Measurements from ENCODE around the gene FUT6.

DNA sequence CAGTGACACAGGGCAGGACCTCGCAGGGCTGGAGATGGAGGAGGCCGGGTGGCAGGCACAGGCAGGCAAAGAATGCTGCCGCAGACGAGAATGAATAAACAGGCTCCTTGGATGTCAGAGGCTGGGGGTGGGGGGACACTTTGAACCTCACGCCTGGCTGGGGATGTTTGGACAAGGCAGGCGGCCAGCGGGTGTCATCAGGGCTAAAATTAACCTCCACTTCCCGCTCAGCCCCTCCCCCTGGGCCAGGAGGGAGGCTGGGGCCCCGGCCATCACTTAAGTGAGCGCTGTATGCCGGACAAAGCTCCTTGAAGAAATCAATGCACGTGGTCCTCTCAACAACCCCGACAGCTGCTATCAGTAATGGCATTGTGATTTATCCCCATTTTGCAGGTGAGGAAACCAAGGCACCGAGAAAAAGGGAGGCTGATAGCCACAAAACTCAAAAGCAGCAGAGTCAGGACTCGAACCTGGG is 41.1 kb upstream of the FUT6 start:
- no peak for TF ChIP-seq POLR2A (IDR thresholded peaks at IDR 0.05; ENCODE audit: extremely low read depth, insufficient read length)
- TF ChIP-seq, protein P1, sequence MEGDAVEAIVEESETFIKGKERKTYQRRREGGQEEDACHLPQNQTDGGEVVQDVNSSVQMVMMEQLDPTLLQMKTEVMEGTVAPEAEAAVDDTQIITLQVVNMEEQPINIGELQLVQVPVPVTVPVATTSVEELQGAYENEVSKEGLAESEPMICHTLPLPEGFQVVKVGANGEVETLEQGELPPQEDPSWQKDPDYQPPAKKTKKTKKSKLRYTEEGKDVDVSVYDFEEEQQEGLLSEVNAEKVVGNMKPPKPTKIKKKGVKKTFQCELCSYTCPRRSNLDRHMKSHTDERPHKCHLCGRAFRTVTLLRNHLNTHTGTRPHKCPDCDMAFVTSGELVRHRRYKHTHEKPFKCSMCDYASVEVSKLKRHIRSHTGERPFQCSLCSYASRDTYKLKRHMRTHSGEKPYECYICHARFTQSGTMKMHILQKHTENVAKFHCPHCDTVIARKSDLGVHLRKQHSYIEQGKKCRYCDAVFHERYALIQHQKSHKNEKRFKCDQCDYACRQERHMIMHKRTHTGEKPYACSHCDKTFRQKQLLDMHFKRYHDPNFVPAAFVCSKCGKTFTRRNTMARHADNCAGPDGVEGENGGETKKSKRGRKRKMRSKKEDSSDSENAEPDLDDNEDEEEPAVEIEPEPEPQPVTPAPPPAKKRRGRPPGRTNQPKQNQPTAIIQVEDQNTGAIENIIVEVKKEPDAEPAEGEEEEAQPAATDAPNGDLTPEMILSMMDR (IDR thresholded peaks at IDR 0.05; ENCODE audit: low read depth, low read length), result no peak
- TF ChIP-seq, protein P2, sequence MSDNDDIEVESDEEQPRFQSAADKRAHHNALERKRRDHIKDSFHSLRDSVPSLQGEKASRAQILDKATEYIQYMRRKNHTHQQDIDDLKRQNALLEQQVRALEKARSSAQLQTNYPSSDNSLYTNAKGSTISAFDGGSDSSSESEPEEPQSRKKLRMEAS (IDR thresholded peaks at IDR 0.05; ENCODE audit: low read depth, low read length), result no peak
